ENCODE results near the gene AHSG. TPM values are rescaled to one million over a fixed set of nuclear protein-coding genes. Genes with fewer than 3 reads are reported as not detected.

The AHSG gene
- total RNA-seq, 1 experiment from 2014 or later: 1.6 TPM

DNA sequence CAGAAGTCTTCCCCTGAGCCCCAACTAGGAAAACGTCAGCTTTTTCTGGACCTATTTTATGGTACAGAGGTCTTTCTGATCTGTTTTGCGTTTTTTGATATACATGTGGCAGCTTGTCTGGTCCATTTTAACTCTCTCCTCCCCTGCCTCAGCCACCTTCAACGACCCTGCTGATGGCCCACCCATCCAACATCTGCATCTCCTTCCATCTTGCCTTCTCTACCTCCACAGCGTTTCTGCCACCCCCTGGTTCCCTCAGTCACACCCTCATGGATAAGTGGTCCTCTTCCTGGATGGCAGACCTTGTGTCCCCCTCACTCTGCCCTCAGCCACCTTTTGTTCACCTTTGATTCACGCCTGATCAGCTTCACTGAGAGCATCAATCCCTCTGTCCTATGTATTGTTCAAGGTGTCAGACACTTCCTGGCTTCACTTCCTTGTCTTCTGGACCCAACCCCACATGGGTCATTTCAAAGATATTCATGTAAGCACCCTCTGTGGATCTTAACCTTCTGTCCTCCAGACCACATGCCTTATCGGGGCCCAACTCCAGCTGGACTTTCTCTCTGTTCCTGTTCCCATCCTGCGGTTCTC, 13.5 kb downstream of the AHSG start:
- H3K27me3 ChIP-seq (ENCODE audit: insufficient read depth, low read length): no peaks in the 10 kb centered on the region
- H3K9ac ChIP-seq (ENCODE audit: low read length): no peak overlapping the region
- no peak overlapping the region for H3K4me2 ChIP-seq (ENCODE audit: low read length)
- H3K4me3 ChIP-seq (replicated peaks in 1 of 2; ENCODE audit: low read depth in 1 of 2, low read length in 2 of 2): no peak overlapping the region
- H3K27ac ChIP-seq (ENCODE audit: low read depth, low read length): no peak overlapping the region
- ATAC-seq (no peak), DNase-seq (ENCODE audit: low read depth, low spot score) (no peak)
- RAD21 ChIA-PET (ENCODE audit: low non-redundant PET in 1 of 2, low total read pairs in 2 of 2, uncharacterized antibody in 2 of 2, unreplicated experiment in 2 of 2): no interaction called here
- H3K9me3 ChIP-seq (ENCODE audit: control insufficient read depth in 1 of 2, insufficient read depth in 1 of 2, low read depth in 1 of 2, low read length in 2 of 2): no peaks in the 10 kb centered on the region
- no peaks in the 10 kb centered on the region for H4K20me1 ChIP-seq (ENCODE audit: insufficient read depth)
- H2AFZ ChIP-seq (ENCODE audit: low read depth, low read length, poor library complexity, severe bottlenecking): no peak overlapping the region
- H3K36me3 ChIP-seq (ENCODE audit: control insufficient read depth in 1 of 2, insufficient read depth in 2 of 2, low read length in 2 of 2): no peaks in the 10 kb centered on the region
- TF ChIP-seq ZNF274 (IDR thresholded peaks at IDR 0.05; ENCODE audit: low read depth, low read length) (no peak), YY1 (IDR thresholded peaks at IDR 0.05; ENCODE audit: extremely low read depth, insufficient replicate concordance, low read depth, low read length) (no peak), TCF7L2 (IDR thresholded peaks at IDR 0.05; ENCODE audit: borderline replicate concordance, extremely low read depth, insufficient read depth, insufficient read length) (no peak)
- intact Hi-C loops (cut with micrococcal nuclease): no loop called here
- no peaks in the 10 kb centered on the region for H3K79me2 ChIP-seq (ENCODE audit: insufficient read depth, low read length)
- CTCF ChIA-PET: interaction anchor here (1.8 kb wide), 1 partner anchor 10 kb away, joined by 8 read pairs; no protein-coding TSS in a partner anchor
- no TSS peak for BruUV-seq (replicated peaks)
- POLR2A ChIA-PET: no interaction called here
- H3K4me1 ChIP-seq (ENCODE audit: control insufficient read depth in 1 of 2, insufficient read depth in 2 of 2, low read length in 2 of 2): no peaks in the 10 kb centered on the region
- H3K9me2 ChIP-seq (ENCODE audit: insufficient read depth): no peaks in the 10 kb centered on the region

- Histone ChIP-seq H3K4me2 (ENCODE audit: low read length) (no peak overlapping the region), H2AFZ (ENCODE audit: low read depth, low read length, poor library complexity, severe bottlenecking) (no peak overlapping the region), H3K9me3 (ENCODE audit: control insufficient read depth in 1 of 2, insufficient read depth in 1 of 2, low read depth in 1 of 2, low read length in 2 of 2) (no peaks in the 10 kb centered on the region), H3K9ac (ENCODE audit: low read length) (no peak overlapping the region), H3K27ac (ENCODE audit: low read depth, low read length) (no peak overlapping the region), H3K36me3 (ENCODE audit: control insufficient read depth in 1 of 2, insufficient read depth in 2 of 2, low read length in 2 of 2) (no peaks in the 10 kb centered on the region), H3K27me3 (ENCODE audit: insufficient read depth, low read length) (no peaks in the 10 kb centered on the region), H3K4me3 (replicated peaks in 1 of 2; ENCODE audit: low read depth in 1 of 2, low read length in 2 of 2) (no peak overlapping the region), H3K79me2 (ENCODE audit: insufficient read depth, low read length) (no peaks in the 10 kb centered on the region), H3K9me2 (ENCODE audit: insufficient read depth) (no peaks in the 10 kb centered on the region), H4K20me1 (ENCODE audit: insufficient read depth) (no peaks in the 10 kb centered on the region), H3K4me1 (ENCODE audit: control insufficient read depth in 1 of 2, insufficient read depth in 2 of 2, low read length in 2 of 2) (no peaks in the 10 kb centered on the region)
- ChIA-PET CTCF (no interaction called here), POLR2A (no interaction called here), RAD21 (ENCODE audit: low non-redundant PET in 1 of 2, low total read pairs in 2 of 2, uncharacterized antibody in 2 of 2, unreplicated experiment in 2 of 2) (no interaction called here)
- DNase-seq (ENCODE audit: low read depth, low spot score) (no peak), ATAC-seq (no peak)
- BruUV-seq (replicated peaks): no TSS peak
- intact Hi-C loops (cut with micrococcal nuclease): no loop called here
- no peak for TF ChIP-seq EGR1 (IDR thresholded peaks at IDR 0.05; ENCODE audit: low read depth)
- no peak for TF ChIP-seq MAX (IDR thresholded peaks at IDR 0.05)
- no peak for TF ChIP-seq TCF7L2 (IDR thresholded peaks at IDR 0.05; ENCODE audit: borderline replicate concordance, extremely low read depth, insufficient read depth, insufficient read length)
- TF ChIP-seq, protein P1, sequence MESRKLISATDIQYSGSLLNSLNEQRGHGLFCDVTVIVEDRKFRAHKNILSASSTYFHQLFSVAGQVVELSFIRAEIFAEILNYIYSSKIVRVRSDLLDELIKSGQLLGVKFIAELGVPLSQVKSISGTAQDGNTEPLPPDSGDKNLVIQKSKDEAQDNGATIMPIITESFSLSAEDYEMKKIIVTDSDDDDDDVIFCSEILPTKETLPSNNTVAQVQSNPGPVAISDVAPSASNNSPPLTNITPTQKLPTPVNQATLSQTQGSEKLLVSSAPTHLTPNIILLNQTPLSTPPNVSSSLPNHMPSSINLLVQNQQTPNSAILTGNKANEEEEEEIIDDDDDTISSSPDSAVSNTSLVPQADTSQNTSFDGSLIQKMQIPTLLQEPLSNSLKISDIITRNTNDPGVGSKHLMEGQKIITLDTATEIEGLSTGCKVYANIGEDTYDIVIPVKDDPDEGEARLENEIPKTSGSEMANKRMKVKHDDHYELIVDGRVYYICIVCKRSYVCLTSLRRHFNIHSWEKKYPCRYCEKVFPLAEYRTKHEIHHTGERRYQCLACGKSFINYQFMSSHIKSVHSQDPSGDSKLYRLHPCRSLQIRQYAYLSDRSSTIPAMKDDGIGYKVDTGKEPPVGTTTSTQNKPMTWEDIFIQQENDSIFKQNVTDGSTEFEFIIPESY (IDR thresholded peaks at IDR 0.05; ENCODE audit: extremely low read depth, insufficient replicate concordance, low read length): no peak
- no peak for TF ChIP-seq YY1 (IDR thresholded peaks at IDR 0.05; ENCODE audit: extremely low read depth, insufficient replicate concordance, low read depth, low read length)
- TF ChIP-seq CTCF (IDR thresholded peaks at IDR 0.05 in 2 of 3, conservative IDR thresholded peaks at IDR 0.05 in 1 of 3; ENCODE audit: borderline replicate concordance in 1 of 3, insufficient read depth in 1 of 3, low read depth in 2 of 3, low read length in 2 of 3): no peak
- no peak for TF ChIP-seq ZNF274 (IDR thresholded peaks at IDR 0.05; ENCODE audit: low read depth, low read length)
- no peak for TF ChIP-seq FOSL1 (IDR thresholded peaks at IDR 0.05; ENCODE audit: low read depth)
These were observed 15.1 kb downstream of the AHSG start for GRCh38 chr3:186627852-186628414.

Measured in HCT116 (cell line).